Right atrium auricular region (tissue), 2 donors: ENCODE measurements around the gene HS3ST5. TPM values are rescaled to one million over a fixed set of nuclear protein-coding genes. Genes with fewer than 3 reads are reported as not detected.

Source experiments
- DNase-seq: peaks from one replicate; pipeline ENCODE4 v3.0.0-alpha.2; 2019; ENCODE audit warnings: low spot score
- H3K27ac ChIP-seq, 2 donors: fragments of 200-600 bp; sonication (generic); 1 replicate in 1 of 2; 2 replicates in 1 of 2; pipeline ENCODE4 v1.5.1; 2016 to 2019
- H3K27me3 ChIP-seq, 2 donors: fragments of 200-600 bp; sonication (generic); one replicate each; pipeline versions ENCODE4 v1.5.1 to v1.6.0; 2017 to 2019
- H3K36me3 ChIP-seq: fragments of 200-600 bp; sonication (generic); one replicate; pipeline ENCODE4 v1.5.1; 2016
- H3K4me1 ChIP-seq, 2 donors: fragments of 200-600 bp; sonication (generic); one replicate each; pipeline versions ENCODE4 v1.5.1 to v1.6.0; 2017 to 2019
- H3K4me3 ChIP-seq, 2 donors: fragments of 200-600 bp; sonication (generic); 1 replicate in 1 of 2; 2 replicates in 1 of 2; pipeline ENCODE4 v1.5.1; 2017 to 2019; ENCODE audit warnings: mild to moderate bottlenecking in 1 of 2, moderate library complexity in 1 of 2
- H3K9me3 ChIP-seq, 2 donors: fragments of 200-600 bp; sonication (generic); one replicate each; pipeline ENCODE4 v1.5.1; 2019
- total RNA-seq, 2 donors: library from RNA; depleted of rRNA; stranded (reverse); fragments of >200 nt; gene quantifications; one replicate each; pipeline ENCODE4 v1.1.0, GENCODE V29; 2016
- TF ChIP-seq, protein P1 (sequence below), 2 donors: fragments of 200-600 bp; sonication (generic); IDR thresholded peaks; one replicate each; pipeline ENCODE4 v1.5.1; 2019; ENCODE audit warnings: antibody characterized with exemption in 2 of 2

Gene HS3ST5
- total RNA-seq, 2 donors from 2014 or later = not detected

DNA sequence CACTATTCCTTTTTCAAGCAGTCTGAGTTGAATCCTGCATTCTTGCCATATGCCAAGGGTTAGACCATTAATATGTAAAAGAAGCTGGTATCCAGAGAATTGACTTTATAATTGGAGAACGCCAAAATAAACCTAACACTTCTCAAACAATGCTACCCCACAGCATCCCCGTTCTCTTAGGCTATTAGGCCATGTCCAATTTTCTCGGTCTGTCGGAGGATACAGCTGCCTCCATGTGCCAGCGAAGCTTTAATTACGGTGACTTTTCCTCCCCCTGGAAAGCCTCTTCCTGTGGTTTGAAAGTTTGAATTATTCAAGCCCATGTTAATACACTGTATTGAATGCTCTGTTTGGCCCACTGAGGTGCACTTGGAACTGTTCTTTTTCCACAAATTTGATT is 60.5 kb downstream of the HS3ST5 start:
- Histone ChIP-seq H3K9me3 (no peaks in the 10 kb centered on the region), H3K27me3 (no peaks in the 10 kb centered on the region), H3K36me3 (no peaks in the 10 kb centered on the region), H3K27ac (no peak overlapping the region), H3K4me3 (no peak overlapping the region), H3K4me1 (no peaks in the 10 kb centered on the region)
- DNase-seq = no peak
- TF ChIP-seq, protein P1, sequence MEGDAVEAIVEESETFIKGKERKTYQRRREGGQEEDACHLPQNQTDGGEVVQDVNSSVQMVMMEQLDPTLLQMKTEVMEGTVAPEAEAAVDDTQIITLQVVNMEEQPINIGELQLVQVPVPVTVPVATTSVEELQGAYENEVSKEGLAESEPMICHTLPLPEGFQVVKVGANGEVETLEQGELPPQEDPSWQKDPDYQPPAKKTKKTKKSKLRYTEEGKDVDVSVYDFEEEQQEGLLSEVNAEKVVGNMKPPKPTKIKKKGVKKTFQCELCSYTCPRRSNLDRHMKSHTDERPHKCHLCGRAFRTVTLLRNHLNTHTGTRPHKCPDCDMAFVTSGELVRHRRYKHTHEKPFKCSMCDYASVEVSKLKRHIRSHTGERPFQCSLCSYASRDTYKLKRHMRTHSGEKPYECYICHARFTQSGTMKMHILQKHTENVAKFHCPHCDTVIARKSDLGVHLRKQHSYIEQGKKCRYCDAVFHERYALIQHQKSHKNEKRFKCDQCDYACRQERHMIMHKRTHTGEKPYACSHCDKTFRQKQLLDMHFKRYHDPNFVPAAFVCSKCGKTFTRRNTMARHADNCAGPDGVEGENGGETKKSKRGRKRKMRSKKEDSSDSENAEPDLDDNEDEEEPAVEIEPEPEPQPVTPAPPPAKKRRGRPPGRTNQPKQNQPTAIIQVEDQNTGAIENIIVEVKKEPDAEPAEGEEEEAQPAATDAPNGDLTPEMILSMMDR (IDR thresholded peaks at IDR 0.05) = no peak

DNA sequence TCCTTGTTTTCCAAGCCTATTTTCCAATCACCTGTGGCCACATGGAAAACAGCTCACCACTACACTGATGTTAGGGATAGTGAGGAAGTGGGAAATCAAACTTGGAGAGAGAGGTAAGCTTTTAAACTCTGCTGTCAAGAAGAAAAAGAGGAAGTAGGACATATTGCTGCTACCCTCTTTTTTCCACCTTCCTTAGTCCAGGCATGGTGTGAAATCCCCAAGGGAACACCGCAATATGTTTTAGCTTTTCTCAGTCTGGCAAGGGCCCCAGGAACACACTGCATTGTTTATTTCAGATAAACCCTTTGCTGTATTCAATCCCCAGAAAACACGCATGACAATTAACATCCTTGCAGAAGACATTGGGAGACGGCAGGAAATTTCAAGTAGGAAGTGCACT is 61.3 kb downstream of the HS3ST5 start:
- Histone ChIP-seq H3K9me3 (no peaks in the 10 kb centered on the region), H3K27me3 (no peaks in the 10 kb centered on the region), H3K27ac (no peak overlapping the region), H3K4me1 (no peaks in the 10 kb centered on the region), H3K4me3 (no peak overlapping the region), H3K36me3 (no peaks in the 10 kb centered on the region)
- TF ChIP-seq, protein P1 (IDR thresholded peaks at IDR 0.05) = no peak
- DNase-seq = no peak

DNA sequence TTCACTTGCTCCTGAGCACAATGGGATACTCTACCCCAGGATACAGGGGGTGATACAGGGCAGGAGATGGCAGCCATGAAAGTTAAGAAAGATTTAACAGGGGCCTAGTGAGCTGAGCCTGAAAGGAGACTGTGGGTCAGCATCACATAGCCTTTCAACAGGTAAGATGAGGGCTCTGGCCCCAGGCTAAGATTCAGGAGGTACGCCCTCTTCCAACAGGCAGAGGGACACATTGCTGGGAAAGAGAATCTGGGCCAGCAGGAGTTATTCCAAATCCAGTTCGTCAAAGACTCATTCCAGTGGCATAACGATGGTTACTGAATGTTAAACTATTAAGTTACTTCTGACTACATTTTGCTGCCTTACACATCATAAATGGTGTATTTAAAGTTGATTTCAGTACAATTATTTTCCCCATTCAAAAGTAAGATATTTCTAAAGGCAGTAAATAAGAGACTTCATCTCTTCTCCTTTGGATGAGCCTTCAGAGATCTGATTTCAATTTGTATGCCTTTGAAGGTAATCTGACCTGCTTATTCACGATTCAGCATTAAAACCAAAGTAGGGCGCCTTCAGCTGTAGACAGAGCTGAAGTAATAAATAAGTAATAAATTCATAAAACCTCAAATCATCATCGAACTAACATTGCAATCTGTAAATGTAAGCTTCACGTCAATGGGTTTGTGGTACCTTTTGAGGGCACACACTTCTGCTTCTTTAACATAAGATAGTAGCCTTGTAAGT is 62.4 kb downstream of the HS3ST5 start:
- no peaks in the 10 kb centered on the region for H3K4me1 ChIP-seq
- H3K36me3 ChIP-seq = no peaks in the 10 kb centered on the region
- no peak for DNase-seq
- no peaks in the 10 kb centered on the region for H3K9me3 ChIP-seq
- H3K27me3 ChIP-seq = no peaks in the 10 kb centered on the region
- TF ChIP-seq, protein P1 (IDR thresholded peaks at IDR 0.05) = no peak
- no peak overlapping the region for H3K27ac ChIP-seq
- no peak overlapping the region for H3K4me3 ChIP-seq

DNA sequence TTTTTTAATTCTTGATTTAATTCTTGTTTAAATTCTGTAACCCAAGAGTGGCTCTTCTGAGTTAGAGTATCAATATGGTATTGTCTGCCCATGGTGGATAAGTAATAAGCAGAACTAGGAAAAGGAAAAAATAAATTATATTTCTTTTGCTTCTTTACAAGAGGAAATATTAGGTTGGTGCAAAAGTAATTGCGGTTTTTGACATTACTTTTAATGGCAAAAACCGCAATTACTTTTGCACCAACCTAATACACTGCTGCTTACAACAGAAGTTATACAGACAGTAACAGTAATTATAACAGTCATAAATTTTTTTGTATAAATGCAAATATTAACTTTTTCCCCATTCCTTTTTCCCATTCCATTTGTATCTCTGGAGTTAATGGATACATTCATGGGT is 65.6 kb downstream of the HS3ST5 start:
- Histone ChIP-seq H3K36me3 (no peaks in the 10 kb centered on the region), H3K4me3 (no peak overlapping the region), H3K27me3 (no peaks in the 10 kb centered on the region), H3K4me1 (no peaks in the 10 kb centered on the region), H3K27ac (no peak overlapping the region), H3K9me3 (no peaks in the 10 kb centered on the region)
- TF ChIP-seq, protein P1 (IDR thresholded peaks at IDR 0.05) = no peak
- no peak for DNase-seq

DNA sequence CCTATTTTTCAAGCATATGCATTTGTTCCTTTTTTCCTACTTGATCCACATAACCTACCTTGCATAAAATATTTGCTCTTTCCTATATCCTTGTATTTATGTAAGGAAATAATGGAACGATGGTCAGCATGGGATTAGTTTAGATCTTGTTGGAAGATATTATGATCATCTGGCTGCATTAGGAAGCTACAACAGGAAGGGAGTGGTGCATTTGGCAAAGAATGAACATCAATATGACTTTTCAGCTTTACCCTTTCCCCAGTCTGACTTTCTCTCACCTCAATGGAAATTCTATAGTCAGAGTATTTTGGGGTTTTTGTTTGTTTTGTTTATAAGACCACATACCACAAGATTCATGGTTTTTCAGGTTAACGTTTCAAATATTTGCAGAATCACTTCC is 66.0 kb downstream of the HS3ST5 start:
- H3K36me3 ChIP-seq = no peaks in the 10 kb centered on the region
- no peaks in the 10 kb centered on the region for H3K4me1 ChIP-seq
- no peak overlapping the region for H3K4me3 ChIP-seq
- no peaks in the 10 kb centered on the region for H3K9me3 ChIP-seq
- TF ChIP-seq, protein P1 (IDR thresholded peaks at IDR 0.05) = no peak
- DNase-seq = no peak
- H3K27ac ChIP-seq = no peak overlapping the region
- H3K27me3 ChIP-seq = no peaks in the 10 kb centered on the region

DNA sequence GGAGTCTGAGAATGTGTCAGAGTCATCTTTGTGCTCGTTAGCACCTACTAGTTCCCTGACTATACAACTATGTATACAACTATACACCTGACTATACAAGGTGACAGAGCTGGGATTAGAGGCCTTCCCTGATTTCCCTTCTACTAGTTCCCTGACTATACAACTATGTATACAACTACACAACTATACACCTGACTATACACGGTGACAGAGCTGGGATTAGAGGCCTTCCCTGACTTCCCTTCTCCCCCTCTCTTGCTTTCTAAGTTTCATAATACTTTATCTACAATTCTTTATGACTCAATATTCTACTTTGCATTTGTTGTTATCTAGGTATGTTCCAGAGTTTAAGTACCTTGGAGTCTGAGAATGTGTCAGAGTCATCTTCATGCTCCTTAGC is 68.0 kb downstream of the HS3ST5 start:
- Histone ChIP-seq H3K4me1 (no peaks in the 10 kb centered on the region), H3K27ac (no peak overlapping the region), H3K4me3 (no peak overlapping the region), H3K27me3 (no peaks in the 10 kb centered on the region), H3K9me3 (no peaks in the 10 kb centered on the region), H3K36me3 (no peaks in the 10 kb centered on the region)
- TF ChIP-seq, protein P1 (IDR thresholded peaks at IDR 0.05) = no peak
- no peak for DNase-seq
